Stomach (tissue), 9 donors: ENCODE measurements around the gene MUC15. TPM values are rescaled to one million over a fixed set of nuclear protein-coding genes. Genes with fewer than 3 reads are reported as not detected.

Experiments used
- DNase-seq, 2 donors: peaks; one replicate each; pipeline versions ENCODE4 v3.0.0 to v3.0.0-alpha.2; 2013 to 2019
- H3K27ac ChIP-seq, 5 donors: fragments of 200-600 bp in 4 of 5; sonication (generic) in 4 of 5; one replicate each; pipeline ENCODE4 v1.5.1; 2013 to 2019; ENCODE audit warnings: mild to moderate bottlenecking in 1 of 5, moderate library complexity in 1 of 5
- H3K27me3 ChIP-seq, 3 donors: fragments of 200-600 bp; sonication (generic); one replicate each; pipeline ENCODE4 v1.5.1; 2017 to 2019; ENCODE audit warnings: mixed run types in 1 of 3
- H3K36me3 ChIP-seq, 4 donors: fragments of 200-600 bp; sonication (generic); 1 replicate in 3 of 4; 2 replicates in 1 of 4; pipeline ENCODE4 v1.5.1; 2016 to 2019
- H3K4me1 ChIP-seq, 4 donors: fragments of 200-600 bp; sonication (generic); one replicate each; pipeline ENCODE4 v1.5.1; 2016 to 2019
- H3K4me3 ChIP-seq, 4 donors: fragments of 200-600 bp; sonication (generic) in 3 of 4; one replicate each; pipeline ENCODE4 v1.5.1; 2016 to 2019; ENCODE audit warnings: mild to moderate bottlenecking in 1 of 4
- H3K9me3 ChIP-seq, 4 donors: fragments of 200-600 bp; sonication (generic); one replicate each; pipeline ENCODE4 v1.5.1; 2016 to 2019
- EP300 ChIP-seq: sonication (generic); formaldehyde crosslinking; IDR thresholded peaks from one replicate; pipeline ENCODE4 v1.6.1; 2017; ENCODE audit warnings: antibody characterized with exemption
- POLR2A ChIP-seq, 4 donors: fragments of 450-650 bp; IDR thresholded peaks; one replicate each; pipeline ENCODE4 v1.6.1; 2016; ENCODE audit warnings: antibody characterized with exemption in 4 of 4, control low read depth in 2 of 4, mild to moderate bottlenecking in 1 of 4, moderate library complexity in 1 of 4
- POLR2AphosphoS5 ChIP-seq, 3 donors: sonication (generic); formaldehyde crosslinking; IDR thresholded peaks; one replicate each; pipeline ENCODE4 v1.6.1; 2016; ENCODE audit warnings: antibody characterized with exemption in 3 of 3
- WGBS, 5 donors: extraction: QIAGEN DNeasy Blood & Tissue Kit in 3 of 5; methylation state at CpG; one replicate each; pipeline versions ENCODE4 v1.1.5 to v1.1.7; 2013 to 2018; 5-methylcytosine and 5-hydroxymethylcytosine counted together
- intact Hi-C: fragments of 100-400 bp; cut with DNase I; formaldehyde crosslinking; loops from one replicate; pipeline ENCODE4 v1.15.1; 2023; ENCODE audit warnings: low total_unique reads
- polyA plus RNA-seq, 3 donors: library from polyadenylated mRNA; stranded (reverse); fragments of 200-250 nt; gene quantifications; one replicate each; pipeline ENCODE4 v1.2.3, GENCODE V29; 2013
- total RNA-seq, 5 donors: library from RNA; depleted of rRNA; stranded (reverse); fragments of >200 nt; gene quantifications; one replicate each; pipeline versions ENCODE4 v1.1.0 to v1.2.3, GENCODE V29; 2014 to 2016
- TF ChIP-seq, protein P1 (sequence below), 7 experiments: fragments of 450-650 bp in 4 of 7; fragments of 200-600 bp in 3 of 7; sonication (generic) in 3 of 7; IDR thresholded peaks; one replicate each; pipeline ENCODE4 v1.5.1; 2016 to 2019; ENCODE audit warnings: antibody characterized with exemption in 7 of 7, control low read depth in 2 of 7, mild to moderate bottlenecking in 1 of 7
- donor health status: healthy with polysubstance abuse.
- donor health status: Bipolar disorder and iron deficiency.
- donor health status: healthy.

Gene MUC15
- total and polyA plus RNA-seq, 8 donors, result 1.3 to 3.9 TPM; not detected in 6

DNA sequence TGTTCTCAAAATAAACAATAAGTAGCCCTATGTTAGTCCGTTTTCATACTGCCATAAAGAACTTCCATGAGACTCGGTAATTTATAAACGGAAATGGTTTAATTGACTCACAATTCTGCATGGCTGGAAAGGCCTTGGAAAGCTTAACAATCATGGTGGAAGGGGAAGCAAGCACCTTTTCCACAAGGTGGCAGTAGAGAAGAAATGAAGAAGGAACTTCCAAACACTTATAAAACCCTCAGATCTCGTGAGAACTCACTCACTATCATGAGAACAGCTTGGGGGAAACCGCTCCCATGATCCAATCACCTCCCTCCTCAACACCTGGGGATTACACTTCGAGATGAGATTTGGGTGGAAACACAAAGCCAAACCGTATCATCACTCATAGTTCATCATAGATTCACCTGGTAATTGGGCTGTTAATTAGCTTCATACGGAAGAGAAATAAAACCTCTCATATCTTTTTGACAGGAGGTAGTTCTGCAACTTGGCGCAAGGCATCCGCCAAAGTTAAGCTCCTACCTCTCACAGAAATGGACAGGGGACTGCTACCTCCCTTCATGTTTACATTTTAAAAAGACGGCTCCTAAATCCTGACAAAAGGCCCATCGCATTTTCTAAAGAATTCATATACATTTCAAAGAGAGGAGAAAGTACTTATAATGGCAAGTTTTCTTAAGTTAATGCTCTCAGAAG lies 49.0 kb downstream of the MUC15 start:
- Histone ChIP-seq H3K36me3 (no peaks in the 10 kb centered on the region), H3K27ac (no peak overlapping the region), H3K27me3 (no peaks in the 10 kb centered on the region), H3K9me3 (no peaks in the 10 kb centered on the region), H3K4me1 (no peaks in the 10 kb centered on the region), H3K4me3 (no peak overlapping the region)
- WGBS, 5 donors, result 60 to 69% (median 64%) methylated on average over 12 of the region's 12 CpGs
- intact Hi-C loops, result no loop called here
- TF ChIP-seq POLR2A (IDR thresholded peaks at IDR 0.05) (no peak), EP300 (no peak), POLR2AphosphoS5 (IDR thresholded peaks at IDR 0.05) (no peak)
- TF ChIP-seq, protein P1, sequence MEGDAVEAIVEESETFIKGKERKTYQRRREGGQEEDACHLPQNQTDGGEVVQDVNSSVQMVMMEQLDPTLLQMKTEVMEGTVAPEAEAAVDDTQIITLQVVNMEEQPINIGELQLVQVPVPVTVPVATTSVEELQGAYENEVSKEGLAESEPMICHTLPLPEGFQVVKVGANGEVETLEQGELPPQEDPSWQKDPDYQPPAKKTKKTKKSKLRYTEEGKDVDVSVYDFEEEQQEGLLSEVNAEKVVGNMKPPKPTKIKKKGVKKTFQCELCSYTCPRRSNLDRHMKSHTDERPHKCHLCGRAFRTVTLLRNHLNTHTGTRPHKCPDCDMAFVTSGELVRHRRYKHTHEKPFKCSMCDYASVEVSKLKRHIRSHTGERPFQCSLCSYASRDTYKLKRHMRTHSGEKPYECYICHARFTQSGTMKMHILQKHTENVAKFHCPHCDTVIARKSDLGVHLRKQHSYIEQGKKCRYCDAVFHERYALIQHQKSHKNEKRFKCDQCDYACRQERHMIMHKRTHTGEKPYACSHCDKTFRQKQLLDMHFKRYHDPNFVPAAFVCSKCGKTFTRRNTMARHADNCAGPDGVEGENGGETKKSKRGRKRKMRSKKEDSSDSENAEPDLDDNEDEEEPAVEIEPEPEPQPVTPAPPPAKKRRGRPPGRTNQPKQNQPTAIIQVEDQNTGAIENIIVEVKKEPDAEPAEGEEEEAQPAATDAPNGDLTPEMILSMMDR (IDR thresholded peaks at IDR 0.05), result no peak
- peak in 1 of 2 donors; percentile 7 for DNase-seq

DNA sequence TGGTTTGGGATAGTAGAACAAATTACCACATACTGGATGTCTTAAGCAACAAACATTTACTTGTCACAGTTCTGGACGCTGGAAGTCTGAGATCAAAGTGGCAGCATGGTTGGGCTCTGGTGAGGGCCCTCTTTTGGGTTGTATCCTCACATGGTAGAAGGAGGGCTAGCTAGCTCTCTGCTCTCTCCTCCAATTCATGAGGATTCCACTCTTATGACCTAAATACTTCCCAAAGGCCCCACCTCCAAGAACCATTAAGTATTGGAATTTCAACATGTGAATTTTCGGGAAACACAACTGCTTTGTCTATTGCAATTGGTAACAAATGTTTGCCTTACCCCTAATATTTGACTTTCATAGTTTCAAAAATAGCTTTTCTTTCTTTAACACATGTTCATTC lies 52.6 kb downstream of the MUC15 start:
- no peak for DNase-seq
- no peak overlapping the region for H3K4me3 ChIP-seq
- H3K4me1 ChIP-seq, result no peaks in the 10 kb centered on the region
- TF ChIP-seq, protein P1 (IDR thresholded peaks at IDR 0.05), result no peak
- intact Hi-C loops, result no loop called here
- no peaks in the 10 kb centered on the region for H3K27me3 ChIP-seq
- H3K36me3 ChIP-seq, result no peaks in the 10 kb centered on the region
- H3K27ac ChIP-seq, result no peak overlapping the region
- 71 to 83% (median 79%) methylated on average over 2 of the region's 2 CpGs for WGBS, 5 donors
- no peaks in the 10 kb centered on the region for H3K9me3 ChIP-seq

DNA sequence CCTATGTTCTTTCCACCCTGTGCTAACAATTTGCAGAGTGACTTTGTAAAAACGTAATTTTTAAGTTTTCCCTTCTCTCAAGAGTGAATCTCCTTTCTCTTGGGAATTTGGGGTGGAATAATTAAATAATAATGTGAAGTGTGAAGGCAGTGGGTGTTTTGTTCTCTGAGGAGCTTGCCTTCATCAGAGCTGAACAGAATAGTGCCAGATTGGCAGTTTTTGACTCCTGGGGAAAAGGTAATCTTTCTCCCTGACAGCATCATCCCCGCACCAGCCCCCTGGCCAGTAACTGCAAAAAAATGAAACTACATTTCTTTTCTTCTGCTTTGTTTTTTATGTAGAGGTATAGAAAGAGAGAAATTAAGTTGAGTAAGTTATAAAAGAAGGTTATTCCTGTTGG lies 59.9 kb downstream of the MUC15 start:
- intact Hi-C loops, result no loop called here
- 51 to 67% (median 58%) methylated on average over 2 of the region's 2 CpGs for WGBS, 5 donors
- TF ChIP-seq POLR2A (IDR thresholded peaks at IDR 0.05), result no peak
- TF ChIP-seq, protein P1 (IDR thresholded peaks at IDR 0.05), result no peak
- no peak for TF ChIP-seq POLR2AphosphoS5 (IDR thresholded peaks at IDR 0.05)
- no peak for TF ChIP-seq EP300
- Histone ChIP-seq H3K9me3 (no peaks in the 10 kb centered on the region), H3K4me1 (no peaks in the 10 kb centered on the region), H3K36me3 (no peaks in the 10 kb centered on the region), H3K27ac (no peak overlapping the region), H3K4me3 (no peak overlapping the region), H3K27me3 (no peaks in the 10 kb centered on the region)
- no peak for DNase-seq

DNA sequence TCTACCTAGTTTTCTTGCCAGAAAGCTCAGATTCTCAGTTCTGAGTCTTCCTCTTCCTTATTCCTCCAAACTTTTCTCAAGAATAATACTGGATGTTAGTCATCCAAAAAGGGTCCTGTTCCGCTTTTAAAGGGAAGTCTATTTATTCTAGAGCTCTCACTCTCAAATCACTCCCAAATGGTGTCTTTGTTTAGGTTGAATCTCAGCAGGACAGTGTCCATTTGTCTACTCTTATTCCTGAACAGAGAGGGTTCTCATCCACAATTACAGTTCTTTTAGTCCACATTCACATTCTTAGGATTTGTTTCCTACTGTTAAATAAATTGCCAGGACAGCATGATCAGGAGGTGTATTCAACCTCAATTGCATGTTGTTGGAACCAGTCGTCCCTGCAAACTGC lies 61.3 kb downstream of the MUC15 start:
- H3K27ac ChIP-seq, result no peak overlapping the region
- DNase-seq, result no peak
- intact Hi-C loops, result no loop called here
- no peak for TF ChIP-seq POLR2AphosphoS5 (IDR thresholded peaks at IDR 0.05)
- TF ChIP-seq EP300, result no peak
- TF ChIP-seq, protein P1 (IDR thresholded peaks at IDR 0.05), result no peak
- no peak for TF ChIP-seq POLR2A (IDR thresholded peaks at IDR 0.05)
- no peaks in the 10 kb centered on the region for H3K27me3 ChIP-seq
- no peaks in the 10 kb centered on the region for H3K4me1 ChIP-seq
- H3K36me3 ChIP-seq, result no peaks in the 10 kb centered on the region
- H3K4me3 ChIP-seq, result no peak overlapping the region
- 63 to 78% (median 78%) methylated on average over 2 of the region's 2 CpGs for WGBS, 5 donors
- H3K9me3 ChIP-seq, result no peaks in the 10 kb centered on the region
